Fibroblast of peridontal ligament (primary cell): ENCODE data around the gene FYN.

Experiments
- DNase-seq: peaks from one replicate; pipeline ENCODE4 v3.0.0-alpha.2; 2010; ENCODE audit errors: extremely low read depth

Gene FYN

DNA sequence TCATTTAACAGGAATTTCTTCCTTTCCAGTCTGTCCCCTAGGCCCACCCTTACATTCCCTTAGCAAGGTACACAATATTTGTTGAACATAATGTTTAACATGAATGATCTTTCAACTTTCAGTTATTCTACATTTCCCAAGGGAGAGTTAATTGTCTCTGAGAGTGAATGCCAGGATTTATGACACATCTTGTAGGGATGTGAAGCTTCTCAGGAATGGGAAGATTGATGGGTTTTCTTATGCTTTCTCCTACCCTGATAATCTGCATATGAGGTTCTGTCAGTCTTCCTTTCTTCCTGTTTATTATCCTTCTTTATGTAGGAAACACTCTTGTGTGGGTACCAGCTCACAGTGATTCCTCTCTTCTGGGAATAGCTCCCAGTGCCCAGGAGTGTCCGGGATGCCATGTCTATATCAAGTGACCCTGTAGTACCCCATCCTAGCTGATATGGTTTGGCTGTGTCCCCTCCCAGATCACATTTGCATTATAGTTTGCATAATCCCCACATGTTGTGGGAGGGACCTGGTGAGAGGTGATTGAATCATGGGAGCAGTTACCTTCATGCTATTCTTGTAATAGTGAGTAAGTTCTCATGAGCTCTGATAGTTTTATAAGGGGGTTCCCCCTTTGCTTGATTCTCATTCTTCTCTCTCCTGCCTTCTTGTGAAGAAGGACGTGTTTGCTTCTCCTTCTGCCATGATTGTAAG, 7.1 kb upstream of the FYN start:
- peak; percentile 75 for DNase-seq

DNA sequence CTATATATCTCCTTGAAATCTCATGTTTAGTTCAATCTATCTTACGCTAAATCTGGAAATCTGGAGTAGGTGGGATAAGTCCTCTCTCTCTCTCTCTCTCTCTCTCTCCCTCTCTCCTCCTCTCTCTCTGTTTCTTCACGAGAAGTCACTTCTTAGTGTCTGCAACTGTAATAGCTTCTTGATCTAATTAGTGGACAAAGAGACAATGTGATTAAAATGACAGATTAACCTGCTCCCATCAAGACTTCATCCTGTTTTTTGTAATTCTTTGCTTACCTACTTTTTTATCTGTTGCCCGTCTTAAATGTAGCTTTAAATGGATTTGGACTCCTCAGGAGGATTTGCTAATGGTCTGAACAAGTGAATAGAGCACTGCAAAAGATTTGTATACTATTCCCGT, 2.5 kb upstream of the FYN start:
- no peak for DNase-seq

DNA sequence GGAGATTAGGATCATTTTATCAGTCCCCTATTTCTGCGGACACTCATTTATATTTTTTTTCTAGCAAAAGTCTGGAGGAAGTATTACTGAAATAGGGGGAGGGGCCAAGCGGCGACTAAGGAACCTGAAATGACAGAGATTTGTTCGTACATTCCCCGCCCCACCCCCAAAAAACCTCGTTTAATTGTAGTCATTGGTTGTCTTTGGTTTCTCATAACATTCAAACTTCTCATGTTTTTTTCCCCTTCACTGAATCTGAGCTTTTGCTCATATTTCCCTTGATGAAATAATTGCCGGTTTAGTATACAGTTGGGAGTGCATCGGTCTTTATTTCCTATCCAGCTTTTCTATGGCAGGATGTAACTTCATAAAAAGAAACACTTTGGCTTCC, 768 bp upstream of the FYN start:
- DNase-seq = peak; percentile 18

DNA sequence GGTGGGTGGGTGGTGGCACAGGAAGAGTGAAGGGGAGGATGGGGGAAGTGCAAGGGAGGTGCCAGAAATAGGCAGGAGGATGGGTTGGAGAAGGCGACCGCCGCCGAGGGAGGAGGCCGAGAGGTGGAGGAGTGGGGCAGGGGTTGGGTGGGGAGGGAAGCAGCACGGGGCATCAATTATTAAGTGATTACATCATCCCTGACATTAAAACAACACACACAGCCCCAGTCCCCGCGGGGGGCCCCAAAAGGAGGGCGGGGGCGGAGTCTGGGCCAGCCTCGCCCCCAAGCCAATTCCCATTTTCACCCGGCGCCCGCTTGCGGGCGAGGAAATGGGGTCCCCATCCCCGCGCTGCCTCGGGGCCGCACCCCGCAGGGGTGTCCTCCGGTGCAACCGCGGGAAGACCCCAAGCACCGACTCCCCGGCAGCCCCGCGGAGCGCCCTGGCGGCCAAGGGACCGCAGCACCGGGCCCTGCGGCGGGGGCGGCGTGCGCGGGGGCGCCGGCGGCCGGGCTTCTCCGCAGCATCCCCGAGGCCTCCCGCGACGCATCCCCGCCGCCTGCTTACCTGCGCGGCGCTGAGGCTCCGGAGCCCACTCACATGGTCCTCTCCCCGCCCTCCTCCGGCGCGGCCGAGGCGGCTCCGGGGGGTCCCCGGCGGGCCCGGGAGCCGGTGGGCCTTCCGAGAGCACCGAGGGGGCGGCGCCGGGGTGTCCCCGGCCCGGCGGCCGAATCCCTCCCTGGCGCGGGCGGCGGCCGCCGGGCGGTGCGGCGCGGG, 663 bp downstream of the FYN start:
- peak; percentile 32 for DNase-seq

DNA sequence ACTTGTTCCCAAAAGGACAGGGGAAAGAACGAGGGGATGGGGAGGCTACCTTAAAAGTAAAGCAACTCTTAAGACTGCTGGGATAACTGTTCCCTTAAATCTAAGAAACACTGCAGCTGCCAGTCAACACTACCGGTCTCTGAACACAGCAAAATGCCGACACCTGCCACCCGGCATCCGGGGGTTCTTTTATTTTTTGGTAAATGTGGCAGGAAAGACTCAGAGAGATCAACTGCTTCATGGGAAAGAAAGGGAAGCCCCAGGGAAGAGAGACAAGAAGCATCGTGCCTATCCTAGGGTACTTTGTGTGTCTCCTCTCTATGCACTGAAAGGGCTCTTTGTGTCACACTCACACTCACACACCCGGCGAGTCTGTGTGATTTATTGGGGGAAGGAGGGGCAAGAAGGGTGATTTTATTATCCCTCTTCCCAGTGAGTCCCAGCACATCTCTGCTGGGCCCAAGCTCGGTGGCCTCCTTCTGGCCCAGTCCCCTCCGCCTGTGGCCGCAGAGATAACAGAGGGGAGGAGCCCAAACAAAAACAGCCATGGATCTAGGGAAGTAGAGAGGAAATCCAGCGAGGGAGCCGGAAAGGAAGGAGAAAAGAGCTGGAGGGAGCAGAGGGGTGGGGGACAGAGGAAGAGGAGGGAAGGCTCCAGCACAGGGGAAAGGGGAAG, 1.4 kb downstream of the FYN start:
- peak; percentile 40 for DNase-seq

DNA sequence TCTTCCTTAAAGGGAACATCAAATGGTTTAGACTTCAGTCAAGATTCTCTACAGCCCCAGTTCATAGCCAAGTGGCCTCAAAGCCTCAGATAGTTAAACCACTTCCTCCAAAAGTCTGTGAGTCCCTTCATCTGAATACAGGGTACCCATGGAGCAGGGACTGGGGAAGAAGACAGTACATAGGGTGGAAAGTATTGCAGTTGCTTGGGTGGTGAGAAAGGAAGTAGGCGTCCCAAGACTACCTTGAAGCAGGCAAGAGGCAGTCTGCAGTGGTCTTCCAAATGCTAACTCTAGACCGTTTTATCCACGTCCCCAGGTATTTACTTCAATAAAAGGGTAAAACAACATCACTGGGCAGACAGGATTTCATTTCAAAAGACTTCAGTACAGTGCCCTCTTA, 2.0 kb downstream of the FYN start:
- DNase-seq = peak; percentile 21

DNA sequence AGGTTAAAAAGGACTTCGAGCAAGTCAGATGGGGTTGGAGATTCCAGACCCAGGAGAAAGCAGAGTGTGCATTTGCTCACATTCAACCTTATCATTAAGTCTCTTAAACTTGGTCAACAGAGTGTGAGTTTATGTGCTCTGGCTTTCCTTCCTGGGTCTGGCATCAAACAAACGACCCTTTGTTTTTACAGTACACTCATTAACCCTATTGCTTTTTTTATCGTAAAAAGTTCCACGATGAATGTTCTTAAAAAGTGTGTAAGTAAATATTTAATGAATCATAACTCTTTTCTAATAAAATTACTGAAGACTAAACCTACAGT, 2.5 kb downstream of the FYN start:
- no peak for DNase-seq

DNA sequence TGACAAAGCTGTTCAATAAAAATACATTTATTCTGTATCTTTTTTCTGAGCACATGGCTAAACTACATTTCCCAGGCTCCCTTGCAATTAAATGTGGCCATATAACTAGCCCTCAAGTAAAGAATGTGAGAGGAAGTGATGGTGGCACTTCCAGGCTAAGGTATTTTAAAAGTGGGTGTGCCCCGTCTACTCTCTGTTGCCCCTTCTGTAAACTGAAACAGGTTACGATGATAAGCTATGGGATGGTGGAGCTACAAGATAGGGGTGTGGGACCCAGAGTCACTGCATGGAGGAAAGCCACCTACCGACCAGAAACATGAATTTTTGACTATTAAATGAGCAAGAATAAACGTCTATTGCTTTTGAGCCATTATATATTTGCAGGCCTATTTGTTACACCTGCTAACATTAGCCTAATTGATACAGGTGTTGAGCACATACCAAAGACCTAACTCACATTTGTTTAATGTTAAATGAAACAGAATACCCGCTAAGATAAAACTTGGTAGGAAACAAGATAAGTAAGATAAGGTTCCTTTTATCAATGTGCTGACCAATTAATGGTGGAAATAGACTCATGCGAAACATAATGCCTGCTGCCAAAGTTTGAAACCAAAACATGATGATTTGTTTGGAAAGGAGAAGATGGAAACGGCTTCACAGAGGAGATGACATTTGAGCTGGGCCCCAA, 3.1 kb downstream of the FYN start:
- no peak for DNase-seq

DNA sequence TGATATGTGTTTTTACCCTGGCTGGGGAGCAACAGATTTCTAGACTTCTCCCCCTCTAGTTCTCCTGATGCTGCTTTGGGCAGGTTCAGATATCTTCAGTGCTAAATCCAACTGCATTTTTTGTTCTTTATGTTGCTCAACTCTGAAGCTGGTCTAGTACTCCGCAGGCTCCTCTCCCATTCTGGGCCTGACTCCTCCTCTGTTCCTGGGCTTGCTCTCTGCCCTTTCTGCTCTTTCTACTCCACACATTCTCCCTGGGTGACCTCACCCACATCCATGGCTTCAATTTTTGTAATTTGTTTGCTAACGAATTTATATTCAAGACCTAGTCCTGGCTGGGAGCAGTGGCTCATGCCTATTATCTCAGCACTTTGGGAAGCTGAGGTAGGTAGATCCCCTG, 6.4 kb downstream of the FYN start:
- DNase-seq = no peak

DNA sequence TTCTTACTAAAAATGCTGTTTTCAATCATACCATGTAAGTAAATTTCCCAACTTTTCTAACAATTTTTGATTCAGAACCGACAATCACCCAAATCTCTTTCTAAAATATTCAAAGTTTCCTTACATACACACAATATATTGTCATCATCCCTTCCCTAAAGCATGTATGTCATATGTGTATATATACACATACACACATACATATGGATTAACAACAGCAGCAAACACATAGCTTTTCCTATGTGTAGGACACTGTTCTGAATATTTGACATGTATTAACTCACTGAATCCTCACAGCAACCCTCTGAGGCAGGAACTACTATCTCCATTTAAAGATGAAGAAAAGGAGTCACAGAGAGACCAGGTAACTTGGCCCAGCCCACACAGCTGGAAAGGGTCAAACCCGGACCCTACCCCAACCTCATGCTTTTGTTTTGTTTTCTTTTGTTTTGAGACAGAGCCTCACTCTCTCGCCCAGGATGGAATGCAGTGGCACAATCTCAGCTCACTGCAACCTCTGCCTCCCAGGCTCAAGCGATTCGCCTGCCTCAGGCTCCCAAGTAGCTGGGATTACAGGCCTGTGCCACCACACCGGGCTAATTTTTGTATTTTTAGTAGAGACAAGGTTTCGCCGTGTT, 7.2 kb downstream of the FYN start:
- no peak for DNase-seq

DNA sequence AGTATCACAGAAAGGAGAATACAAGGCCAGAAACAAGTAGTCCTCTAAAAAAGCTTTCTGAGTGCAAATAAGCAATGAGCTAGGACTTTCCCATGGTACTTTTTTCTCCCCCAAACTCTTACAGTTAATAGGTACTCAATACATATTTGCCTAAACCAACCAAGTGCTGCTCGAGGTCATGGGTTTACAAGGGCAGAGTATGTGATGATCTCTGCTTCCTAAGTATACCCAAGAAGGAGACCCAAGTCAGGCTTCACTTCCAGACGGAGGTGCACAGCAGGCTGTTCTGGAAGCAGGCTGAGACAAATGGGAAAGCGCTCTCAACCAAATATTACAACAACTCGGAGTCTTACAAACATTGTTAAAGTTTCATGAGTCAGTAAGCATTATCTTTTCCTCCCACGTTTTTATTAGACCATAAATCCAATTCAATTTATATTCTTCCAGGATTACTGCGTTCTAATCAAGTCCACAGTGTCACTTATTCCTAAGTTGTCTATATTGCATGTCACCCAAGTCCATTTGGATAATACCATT, 8.1 kb downstream of the FYN start:
- no peak for DNase-seq

DNA sequence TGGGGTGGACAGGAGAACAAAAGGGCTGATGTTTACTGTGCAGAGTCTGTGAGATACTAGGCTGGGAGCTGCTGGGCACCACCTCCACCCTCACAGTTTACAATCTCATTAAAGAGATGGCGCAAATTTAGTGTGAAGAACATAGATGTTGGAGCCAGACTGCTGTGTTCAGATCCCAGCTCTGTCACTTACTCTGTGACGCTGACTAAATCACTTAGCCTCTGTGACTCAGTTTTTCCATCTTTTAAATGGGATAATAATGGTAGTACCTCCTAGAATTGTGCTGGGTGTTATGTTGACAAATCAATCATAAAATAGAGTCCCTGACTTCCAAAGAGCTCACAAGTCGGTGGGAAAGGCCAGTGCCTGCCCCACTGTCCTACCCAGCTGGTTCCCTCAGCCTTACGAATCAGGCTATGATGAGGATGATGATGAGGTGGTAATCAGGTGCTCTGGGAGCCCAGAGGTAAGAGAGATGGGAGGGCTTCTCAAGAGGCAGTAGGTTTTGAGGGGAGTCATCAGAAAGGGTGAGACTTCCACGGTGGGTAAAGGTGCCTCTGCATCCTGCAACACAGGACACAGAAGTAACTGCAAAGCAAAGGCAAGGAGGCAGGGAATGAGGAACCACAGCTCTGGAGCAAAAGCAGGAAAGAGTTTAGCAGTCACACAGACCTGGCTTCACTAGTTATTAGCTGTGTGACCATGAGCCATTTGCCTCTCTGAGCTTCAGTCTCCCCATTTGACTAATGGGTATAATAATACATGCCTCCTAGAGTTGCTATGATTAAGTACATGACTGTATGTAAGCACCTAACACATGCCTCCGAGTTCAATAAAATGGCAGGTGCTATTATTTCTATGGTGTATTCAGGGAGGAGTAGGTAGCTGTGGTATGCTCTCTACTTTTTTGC, 8.9 kb downstream of the FYN start:
- no peak for DNase-seq

DNA sequence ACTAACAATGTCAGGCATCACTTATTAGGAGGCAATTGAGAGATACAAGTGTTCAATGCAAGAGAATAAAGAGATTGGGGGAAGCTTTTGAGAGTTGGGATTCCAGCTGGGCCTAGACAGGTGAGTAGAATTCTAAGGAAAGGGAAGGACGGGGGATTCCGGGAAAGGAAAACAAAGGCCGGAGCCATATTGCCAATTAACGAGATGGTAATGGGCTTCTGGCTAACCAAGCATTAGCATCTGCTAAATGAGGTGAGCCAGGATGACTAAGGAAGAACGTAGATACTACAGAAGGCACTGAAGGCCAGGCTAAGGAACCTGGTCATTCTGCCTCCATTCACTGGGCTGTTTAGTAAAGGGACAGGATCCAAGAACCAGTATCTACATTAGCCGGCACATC, 10.5 kb downstream of the FYN start:
- no peak for DNase-seq

DNA sequence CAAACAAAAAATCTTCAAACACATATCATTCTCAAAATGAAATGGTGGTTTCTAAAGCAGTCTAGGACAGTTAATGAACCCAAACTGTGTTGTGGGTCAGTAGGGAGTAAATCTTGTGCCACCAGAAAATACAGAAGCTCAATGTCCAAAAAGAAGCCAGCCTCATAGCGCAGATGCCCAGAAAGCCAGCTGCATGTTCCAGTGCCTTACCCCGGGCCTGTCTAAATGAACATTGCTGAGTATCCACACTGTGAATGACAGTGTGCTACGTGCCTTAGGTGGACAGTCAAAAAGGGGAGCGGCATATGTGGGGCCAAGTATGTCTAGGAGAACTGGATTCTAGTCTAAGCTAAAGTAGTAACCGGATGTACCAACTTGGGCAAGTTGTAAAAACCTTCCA, 10.9 kb downstream of the FYN start:
- no peak for DNase-seq

DNA sequence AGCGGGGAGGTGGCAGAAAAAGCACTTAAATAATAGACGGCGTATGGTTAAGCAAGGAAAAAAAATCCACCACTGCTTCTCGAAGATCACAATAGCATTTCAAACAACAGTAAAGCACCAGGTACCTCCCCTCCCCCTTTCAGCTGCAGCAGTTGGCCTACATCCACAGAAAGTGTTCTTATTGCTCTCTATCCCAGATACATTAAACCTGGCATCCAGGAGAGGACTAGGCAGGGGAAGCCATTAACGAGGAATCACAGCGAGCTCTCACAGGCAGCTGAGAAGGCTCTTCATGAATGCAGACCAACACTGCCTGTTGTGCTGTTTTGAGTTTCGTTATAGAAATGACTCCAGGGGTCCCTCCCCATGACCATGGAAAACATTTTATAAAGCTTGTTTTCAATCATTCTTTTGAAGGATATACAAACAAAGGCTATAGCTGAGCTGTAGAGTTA, 11.8 kb downstream of the FYN start:
- DNase-seq = no peak

DNA sequence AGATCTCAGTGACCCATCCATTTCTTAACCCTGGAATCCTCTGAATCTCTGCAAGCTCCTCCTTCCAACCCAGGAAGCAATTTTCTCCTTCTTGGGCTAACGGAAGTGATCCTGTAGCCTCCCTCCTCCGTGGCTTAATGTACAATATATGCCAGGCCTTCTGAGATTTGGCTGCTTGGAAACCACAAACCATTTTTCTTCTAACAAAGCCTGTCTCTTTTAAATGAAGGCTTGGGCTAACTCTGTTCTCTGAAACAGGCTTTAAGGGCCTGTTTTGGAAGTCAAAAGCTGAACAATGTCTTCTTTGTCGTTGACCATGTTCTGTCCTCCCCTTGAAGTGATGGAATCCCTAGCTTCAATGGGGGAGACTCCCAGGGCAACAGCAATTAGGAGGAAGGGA, 14.9 kb downstream of the FYN start:
- no peak for DNase-seq

DNA sequence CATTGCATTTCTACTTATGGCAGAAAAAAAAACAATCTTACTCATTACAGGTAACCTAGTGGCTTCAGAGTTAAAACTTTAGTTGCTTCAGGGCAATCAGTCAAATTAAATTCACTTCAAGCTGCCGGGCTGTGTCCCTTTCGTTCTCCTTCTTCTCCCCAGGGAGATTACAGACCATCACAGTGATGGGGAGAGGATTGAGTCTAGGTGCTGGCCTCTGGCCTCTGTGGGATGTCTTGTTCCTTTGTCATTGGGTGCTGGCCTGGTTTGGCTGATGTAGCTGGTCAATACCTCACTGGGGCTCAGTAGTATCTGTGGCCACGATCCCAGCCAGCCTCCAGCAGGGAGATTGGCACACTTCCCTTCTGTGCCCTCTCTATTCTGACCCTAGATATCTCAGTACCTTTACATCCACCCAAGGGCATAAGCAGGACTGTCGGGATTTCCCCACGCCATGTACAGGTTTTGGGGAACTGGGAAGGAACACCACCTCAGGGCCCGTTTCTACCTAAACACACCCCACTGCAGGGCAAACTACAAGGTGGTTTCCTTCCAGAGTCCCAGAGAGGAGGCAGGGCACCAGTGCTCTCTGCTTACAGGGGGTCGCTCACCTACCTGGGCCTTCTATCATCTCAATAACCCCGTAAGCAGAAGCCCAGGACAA, 15.4 kb downstream of the FYN start:
- DNase-seq = no peak

DNA sequence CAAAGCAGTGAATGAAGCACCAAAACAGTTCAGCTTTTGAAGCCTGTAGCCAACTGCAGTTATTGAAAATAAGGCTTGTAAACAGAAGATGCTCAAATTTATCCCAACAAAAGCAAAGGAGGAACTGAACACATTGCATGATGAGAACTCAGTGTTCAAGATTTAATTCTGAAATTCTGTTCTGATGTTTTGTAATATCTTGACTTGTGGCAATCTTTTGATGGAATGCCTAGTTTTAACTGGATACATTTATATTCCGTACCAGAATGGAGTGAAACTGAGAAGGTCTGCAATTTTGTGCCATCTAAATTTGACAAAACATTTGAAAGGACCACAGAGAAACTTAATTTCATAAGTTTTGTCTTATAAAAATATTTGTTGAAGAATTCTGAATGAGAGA, 17.5 kb downstream of the FYN start:
- DNase-seq = no peak

DNA sequence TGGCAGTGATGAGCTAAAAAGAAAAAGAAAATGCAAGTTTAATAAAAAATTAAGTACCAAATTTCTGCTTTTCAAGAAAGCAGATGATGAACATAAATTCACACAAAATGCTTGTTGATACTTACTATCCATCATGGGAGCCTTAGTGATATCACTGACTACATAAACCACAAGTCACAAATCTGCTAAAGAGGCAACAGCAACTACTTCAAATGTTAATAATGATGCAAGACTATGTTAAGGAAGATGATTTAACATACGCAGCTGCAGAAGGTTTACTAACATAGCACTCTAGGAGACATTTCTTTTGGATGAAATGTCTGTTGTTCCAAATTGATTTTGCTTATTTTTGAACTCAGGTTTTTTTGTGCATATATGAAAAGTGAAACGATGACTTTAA, 18.6 kb downstream of the FYN start:
- peak; percentile 23 for DNase-seq

DNA sequence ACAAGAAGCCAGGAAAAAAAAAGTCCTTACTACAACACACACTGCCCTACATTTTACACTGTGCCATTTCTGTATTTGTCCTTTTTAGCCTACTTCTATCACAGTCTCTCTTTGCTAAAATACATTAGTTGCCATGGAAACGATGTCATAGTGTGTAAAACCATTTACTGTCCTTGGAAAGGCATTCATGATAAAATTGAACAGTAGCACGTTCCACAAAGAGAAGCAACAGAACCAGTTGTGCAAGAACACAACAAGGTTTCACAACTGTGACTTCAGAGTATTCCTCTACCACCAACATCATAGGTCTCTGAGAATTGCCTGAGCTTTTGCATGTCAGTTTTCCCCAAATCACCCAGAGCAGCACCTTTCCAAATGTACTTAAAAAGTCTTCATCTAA, 20.5 kb downstream of the FYN start:
- DNase-seq = peak; percentile 68
